Frontal cortex (tissue), 4 donors: ENCODE results near the gene KIAA2012. TPM values are rescaled to one million over a fixed set of nuclear protein-coding genes. Genes with fewer than 3 reads are reported as not detected.

Experiments
- DNase-seq, 2 donors: peaks; one replicate each; pipeline ENCODE4 v3.0.0; 2012; ENCODE audit warnings: low spot score in 2 of 2
- FAIRE-seq: peaks from 2 replicates; lab custom pipeline; 2012; peaks lifted over from hg19 to GRCh38; lab: Jason Lieb, UNC
- total RNA-seq: library from RNA; depleted of rRNA; stranded (reverse); fragments of >200 nt; gene quantifications from one replicate; pipeline ENCODE4 v1.2.3, GENCODE V29; 2014
- donor health status: control.
- donor health status: control.
- donor health status: control.

Gene KIAA2012
- total RNA-seq, 1 donor from 2014 or later: 0.82 TPM

DNA sequence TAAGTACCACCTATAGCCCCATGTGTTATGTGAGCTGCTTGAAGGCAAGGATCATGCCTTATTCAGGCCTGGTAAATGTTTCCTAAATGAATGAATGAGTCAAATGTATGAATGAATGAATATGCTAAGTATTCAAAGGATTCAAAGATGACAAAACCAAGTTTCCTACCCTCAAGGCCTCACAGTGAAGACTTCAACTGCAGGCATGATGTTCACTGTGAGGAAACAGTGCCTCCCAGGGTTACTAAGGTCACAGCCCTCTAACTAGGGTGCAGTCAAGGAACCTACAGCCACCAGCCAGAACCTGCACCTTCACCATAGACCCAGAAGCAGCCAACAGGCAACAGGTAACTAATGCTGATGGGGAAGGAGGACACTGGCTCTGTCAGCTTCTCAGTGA lies 96.1 kb downstream of the KIAA2012 start:
- DNase-seq: no peak
- no peak for FAIRE-seq

- DNase-seq: no peak
- FAIRE-seq: no peak
Observed at GRCh38 chr2:202169832-202170424, 96.9 kb downstream of the KIAA2012 start.

- peak in 1 of 2 donors; percentile 24 for DNase-seq
- FAIRE-seq: no peak
Observed at GRCh38 chr2:202171241-202171825, 98.3 kb downstream of the KIAA2012 start.

- no peak for FAIRE-seq
- DNase-seq: no peak
Observed at GRCh38 chr2:202172439-202173211, 99.6 kb downstream of the KIAA2012 start.

DNA sequence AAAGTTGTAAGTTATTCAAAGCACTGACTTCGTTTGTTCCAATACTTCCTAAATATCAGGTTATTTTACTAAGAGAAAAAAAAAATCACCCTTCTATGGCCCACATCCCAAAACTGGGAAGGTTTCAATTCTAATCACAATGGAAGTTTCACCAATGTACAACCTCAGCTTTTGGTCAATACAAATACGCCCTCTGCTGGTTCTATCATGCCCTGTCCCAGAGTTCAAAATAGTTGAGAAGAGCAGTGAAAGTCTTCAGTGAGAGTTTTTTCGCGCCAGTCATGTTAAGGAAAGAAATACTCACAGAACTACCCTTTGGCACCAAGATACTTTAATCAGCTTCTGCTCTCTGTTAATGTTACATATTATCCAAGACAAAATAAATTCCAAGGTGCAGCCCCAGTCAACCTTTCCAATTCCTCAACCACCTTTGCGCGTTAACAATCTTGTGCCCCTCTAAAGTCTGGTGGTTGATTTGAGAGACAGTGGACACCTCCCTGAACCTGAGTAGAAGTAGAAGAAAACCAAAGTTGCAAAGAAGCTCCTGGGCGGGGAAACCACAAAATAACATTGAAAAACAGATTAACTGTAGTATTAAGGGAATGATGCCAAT lies 105.4 kb downstream of the KIAA2012 start:
- peak; percentile 76 for FAIRE-seq
- DNase-seq: peak; percentile 51 to 58

GRCh38 chr2:202184557-202184956 lies 111.5 kb downstream of the KIAA2012 start:
- no peak for DNase-seq
- FAIRE-seq: no peak

GRCh38 chr2:202185156-202185555 lies 112.1 kb downstream of the KIAA2012 start:
- DNase-seq: no peak
- no peak for FAIRE-seq

- DNase-seq (no peak), FAIRE-seq (no peak)
Observed at GRCh38 chr2:202186641-202187202, 113.7 kb downstream of the KIAA2012 start.

DNA sequence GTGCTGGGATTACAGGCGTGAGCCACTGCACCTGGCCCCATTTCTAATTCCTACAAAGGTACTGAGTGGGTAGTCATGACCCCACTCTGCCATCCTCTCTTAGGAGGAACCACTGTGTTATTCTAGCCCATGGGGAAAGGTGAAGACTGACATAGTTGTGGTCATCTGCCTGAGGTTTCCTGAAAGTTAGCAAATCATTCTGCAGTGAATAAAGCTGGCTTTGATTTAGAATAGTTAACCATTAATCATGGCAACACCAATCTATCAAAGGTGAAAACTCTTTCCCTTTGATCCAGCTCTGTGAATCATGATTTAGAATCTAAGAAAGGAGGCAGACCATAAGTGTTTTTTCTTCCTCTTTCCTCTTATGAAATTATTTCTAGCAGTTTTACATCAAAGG lies 114.5 kb downstream of the KIAA2012 start:
- no peak for DNase-seq
- FAIRE-seq: no peak

GRCh38 chr2:202193305-202193704 lies 120.2 kb downstream of the KIAA2012 start:
- FAIRE-seq: no peak
- DNase-seq: no peak

- no peak for FAIRE-seq
Observed at GRCh38 chr2:202193881-202194353, 120.9 kb downstream of the KIAA2012 start.

DNA sequence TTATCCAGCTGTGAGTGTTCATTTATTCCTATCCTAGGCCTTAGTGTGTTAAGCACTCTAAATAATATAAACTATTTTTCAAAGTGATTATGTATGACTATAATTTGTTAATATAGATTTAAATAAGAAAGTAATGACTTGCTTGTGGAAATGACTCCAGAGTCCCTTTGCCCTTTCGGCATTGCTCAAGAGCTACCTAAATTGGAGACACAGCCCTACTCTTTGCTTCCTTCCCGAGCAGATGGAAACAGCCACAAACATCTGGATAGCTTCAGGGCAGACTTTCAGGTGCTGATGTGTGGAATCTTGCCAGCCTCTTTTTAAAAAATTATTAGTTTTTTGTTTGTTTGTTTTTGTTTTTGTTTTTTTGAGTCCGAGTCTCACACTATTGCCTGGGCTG lies 121.4 kb downstream of the KIAA2012 start:
- FAIRE-seq (no peak), DNase-seq (no peak)

More at GRCh38 chr2:202193881-202194353, 120.9 kb downstream of the KIAA2012 start:
- DNase-seq: no peak

DNA sequence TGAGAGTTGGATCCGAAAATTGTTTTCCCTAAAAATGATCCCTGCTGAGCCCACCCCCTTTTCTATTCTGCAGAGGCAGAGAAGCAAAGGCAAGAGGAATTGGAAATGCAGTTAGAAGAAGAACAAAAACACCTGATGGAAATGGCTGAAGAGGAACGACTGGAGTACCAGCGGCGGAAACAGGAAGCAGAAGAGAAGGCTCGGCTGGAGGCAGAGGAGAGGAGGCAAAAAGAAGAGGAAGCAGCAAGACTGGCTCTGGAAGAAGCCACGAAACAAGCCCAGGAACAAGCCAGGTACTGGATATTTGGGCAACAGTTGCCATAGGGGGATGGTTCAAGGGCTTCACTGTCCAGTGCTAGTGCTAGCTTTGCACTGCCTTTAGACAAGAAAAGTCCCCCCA lies 123.7 kb downstream of the KIAA2012 start:
- no peak for FAIRE-seq
- no peak for DNase-seq

GRCh38 chr2:202201220-202202160 lies 128.4 kb downstream of the KIAA2012 start:
- FAIRE-seq (no peak), DNase-seq (no peak)

- no peak for DNase-seq
- FAIRE-seq: no peak
Observed at GRCh38 chr2:202203348-202203747, 130.3 kb downstream of the KIAA2012 start.

DNA sequence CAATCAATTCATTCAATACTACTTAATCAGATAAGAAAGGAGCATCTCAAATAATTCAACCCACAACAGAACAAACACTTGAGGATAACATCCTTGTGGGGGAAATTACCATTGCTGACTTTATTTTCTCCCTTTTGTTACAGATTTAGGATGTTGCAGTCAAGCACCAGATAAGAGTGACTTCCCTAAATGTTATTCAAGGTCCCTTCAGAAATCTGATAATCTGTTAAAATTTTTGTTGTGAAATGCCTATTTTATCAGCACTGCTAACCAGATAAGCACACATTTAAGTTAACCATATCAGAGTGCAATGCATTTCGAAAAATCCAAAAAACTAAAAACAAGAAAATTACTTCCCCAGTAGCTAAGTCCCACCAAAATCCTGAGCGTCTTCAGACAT lies 131.8 kb downstream of the KIAA2012 start:
- no peak for DNase-seq
- FAIRE-seq: no peak

GRCh38 chr2:202208526-202208925 lies 135.5 kb downstream of the KIAA2012 start:
- no peak for FAIRE-seq
- DNase-seq: no peak

GRCh38 chr2:202215179-202215578 lies 142.1 kb downstream of the KIAA2012 start:
- no peak for FAIRE-seq

DNA sequence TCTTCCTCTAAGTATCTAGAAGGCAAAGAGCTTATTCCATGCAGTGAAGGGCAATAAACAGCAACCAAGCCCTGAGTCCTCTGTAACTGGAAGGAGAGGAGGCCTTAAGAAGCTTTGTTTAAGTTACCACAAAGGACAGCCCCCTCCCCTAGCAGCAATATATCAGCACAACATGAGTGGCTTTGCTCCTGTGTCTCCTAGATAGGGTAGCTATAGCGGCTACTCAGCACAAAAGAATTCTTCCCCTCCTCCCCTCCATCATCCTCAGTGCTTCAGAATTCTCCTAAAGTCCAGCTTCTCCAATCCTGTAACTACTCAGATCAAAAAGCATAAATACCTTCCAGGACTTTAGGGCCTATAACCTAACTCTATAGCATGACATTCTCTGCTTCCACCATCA lies 148.8 kb downstream of the KIAA2012 start:
- FAIRE-seq: no peak
- DNase-seq: no peak

More at GRCh38 chr2:202215179-202215578, 142.1 kb downstream of the KIAA2012 start:
- no peak for DNase-seq
